GM19468 (cell line): ENCODE measurements around the gene RNGTT.

ENCODE experiments used
- ATAC-seq: cut with Tn5 transposase; IDR thresholded peaks from one replicate; pipeline ENCODE4 v1.9.1; 2021; ENCODE audit warnings: mild to moderate bottlenecking, moderate library complexity, moderate number of reproducible peaks; ENCODE audit not compliant: unreplicated experiment; ENCODE audit errors: extremely low read depth

RNGTT gene

DNA sequence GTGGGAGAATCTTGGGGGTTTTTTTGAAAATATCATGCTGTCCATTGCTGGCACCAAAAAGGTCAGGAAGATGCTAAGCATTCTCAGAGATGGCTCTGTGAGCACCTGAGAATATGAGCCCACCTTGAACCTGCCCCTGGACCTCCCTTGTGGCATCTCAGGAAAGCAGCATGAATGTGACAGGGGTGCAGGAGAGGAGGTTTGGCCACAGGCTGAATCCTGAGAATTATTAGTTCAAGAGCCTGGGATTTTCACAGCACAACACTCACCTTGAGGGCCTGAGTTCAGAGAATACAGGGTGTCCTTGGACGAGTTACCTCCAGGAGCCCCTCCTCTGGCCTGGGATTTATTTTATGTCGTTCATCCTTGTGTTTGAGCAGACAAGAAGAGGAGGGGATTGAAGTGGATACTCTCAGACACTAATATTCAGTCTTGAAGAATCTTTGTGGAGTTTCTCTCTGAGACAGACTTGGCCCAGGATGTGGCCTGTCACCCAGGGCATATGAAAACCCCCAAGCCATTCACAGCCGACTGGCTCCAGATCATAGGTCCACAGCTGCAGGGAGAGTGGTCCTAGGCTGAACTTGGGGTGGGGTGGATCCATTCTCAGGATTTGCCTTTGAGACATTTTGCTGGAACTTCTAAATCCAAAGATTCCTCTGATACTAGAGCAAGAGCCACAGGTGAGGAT lies 390.8 kb downstream of the RNGTT start:
- ATAC-seq = no peak

DNA sequence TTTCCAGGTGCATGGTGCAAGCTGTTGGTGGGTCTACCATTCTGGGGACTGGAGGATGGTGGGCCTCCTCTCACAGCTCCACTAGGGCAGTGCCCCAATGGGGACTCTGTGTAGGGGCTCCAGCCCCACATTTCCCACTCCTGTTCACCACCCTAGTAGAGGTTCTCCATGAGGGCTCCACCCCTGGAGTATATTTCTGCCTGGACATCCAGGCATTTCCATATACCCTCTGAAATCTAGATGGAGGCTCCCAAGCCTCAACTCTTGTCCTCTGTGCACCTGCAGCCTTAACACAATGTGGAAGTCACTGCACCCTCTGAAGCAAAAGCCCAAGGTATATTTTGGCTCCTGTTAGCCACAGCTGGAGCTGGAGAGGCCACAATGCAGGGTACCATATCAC lies 393.5 kb downstream of the RNGTT start:
- ATAC-seq = no peak

DNA sequence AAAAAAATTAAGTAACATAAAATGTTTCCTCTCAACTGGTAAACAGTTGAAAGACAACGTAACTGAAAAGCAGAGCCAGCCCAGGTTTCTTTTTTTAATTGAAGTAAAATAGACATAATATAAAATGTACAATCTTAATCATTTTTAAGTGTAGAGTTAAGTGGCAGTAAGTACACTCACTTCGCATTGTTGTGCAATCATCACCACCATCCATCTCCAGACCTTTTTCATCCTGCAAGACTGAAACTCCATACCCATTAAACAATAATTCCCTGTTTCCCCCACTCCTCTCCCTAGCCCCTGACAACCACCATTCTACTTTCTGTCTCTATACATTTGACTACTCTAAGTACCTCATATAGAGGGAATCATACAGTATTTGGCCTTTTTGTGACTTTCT lies 395.7 kb downstream of the RNGTT start:
- no peak for ATAC-seq

DNA sequence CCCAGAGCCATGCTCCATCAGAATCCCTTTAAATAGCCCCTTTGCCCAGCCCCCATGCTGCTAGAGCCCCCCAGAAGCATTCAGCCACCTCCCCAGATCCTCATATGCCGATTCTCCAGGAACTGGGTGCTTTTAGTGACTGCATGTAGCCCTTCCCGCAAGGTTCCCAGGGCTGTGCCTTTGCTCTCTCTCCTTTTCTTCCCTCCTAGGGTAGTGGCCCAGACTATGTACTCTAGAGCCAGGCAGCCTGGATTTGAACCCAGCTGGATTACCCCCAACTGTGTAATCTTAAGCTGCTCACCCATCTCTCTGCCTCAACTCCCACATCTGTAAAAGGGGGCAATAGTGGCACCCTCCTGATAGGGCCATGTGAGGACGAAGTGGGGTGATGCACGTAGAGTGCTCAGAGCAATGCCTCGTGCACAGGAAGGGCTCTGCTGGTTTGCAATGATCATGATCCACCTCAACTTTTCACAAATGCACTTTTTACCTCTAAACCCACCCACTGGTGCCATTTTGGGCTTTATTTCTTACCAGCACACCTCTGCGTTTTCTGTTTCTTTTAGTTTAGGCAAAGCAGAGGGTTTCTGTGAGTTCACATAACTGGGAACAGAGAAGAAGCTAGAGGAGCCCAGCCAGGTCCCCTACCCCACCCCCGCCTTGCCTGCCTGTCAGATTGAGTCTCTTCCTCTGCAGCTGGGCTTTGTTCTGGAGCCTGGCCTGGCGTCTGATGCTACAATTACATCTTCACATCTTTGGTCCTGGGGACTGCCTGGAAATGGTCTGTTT lies 396.5 kb downstream of the RNGTT start:
- no peak for ATAC-seq

DNA sequence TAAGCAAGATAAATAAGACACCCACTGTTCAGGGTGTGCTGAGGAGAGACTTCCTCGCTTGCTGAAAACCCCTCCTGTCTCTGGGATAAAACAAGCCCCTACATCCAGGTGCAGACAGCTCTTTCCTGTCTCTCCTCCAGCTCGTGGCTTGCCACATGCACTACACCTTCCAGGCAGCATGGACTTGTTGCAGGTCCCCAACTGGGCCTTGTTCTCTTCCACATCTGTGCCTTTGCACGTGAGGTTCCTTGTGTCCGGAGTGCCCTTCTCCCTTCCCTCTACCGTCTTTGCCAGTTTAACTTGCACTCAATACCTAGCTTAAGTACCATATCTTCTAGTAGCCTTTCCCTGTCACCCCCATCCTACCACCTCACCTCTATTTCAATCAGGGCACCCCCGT lies 397.6 kb downstream of the RNGTT start:
- no peak for ATAC-seq

DNA sequence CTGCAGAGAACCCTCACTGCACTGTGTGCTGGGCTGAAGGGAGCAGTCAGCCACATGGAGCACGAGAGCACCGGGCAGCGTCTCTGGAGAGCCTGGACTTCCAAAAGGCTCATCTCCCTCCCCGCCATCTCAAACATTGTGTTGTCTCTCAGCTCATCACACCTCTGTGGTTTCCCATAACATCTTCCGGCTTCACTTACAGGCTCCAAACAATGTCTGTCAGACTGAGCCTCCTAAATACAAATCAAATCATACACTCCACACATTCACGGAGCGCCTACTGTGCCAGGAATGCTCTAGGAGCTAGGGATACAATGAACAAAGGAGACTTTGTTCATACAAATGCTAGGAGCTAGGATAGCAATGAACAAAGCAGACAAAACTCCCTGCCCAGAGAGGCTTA lies 398.0 kb downstream of the RNGTT start:
- ATAC-seq = no peak

DNA sequence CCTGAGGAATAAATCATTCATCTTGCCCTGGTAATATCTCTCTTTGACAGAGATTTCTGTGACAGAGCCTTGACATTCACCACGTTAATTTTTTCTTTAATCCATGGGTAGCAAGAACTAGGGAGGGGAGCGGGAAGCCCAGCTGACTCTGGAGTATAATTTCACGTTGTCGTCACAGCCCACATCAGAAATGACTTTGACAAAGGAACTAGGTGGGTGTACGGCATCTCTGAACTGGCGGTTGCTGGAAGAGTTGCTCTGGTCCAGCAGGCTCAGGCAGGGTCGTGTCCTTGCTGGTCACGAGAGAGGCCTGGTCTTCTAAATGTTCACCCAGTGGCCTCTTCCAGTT lies 400.2 kb downstream of the RNGTT start:
- no peak for ATAC-seq

DNA sequence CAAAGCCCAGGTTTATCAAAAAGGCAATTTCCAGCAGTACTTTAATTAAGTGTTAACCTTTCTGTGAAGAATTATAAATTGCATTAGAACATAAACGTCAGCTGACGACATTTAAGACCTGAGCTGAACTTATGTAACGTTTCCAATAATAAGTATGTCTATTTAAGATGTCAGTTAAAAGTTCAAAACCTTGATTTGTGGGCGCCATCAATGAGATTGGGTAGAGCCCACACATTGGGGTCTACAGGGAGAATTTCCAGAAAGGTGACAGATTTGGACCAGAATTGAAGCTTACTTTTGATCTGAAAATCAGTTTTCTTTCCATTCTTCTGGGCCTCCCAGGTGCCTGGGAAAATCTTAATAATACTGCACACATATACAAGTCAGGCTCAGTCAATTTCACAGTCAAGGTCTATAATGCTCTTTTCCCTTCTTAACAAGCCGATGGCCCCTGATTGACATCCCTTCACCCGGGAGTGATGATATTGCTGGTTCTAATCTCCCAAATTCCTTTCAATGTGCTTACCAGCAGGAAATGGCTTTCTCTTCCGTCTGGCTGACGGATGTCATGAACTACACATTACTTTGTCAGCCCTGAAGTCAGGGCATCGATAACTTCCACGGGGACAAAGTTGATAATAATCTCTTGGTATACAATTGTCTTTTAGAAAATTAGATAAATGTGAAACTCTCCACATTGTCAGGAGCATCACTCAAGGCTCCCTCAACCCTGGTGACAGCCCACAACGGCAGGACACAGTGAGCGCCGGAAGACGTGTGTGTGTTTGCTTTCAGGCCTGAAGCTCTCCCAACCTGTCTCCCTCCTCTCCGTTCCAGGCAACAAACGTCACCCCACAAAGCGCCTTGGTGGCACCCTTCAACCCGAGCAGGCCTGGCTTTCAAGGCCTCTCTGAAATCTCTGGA lies 400.8 kb downstream of the RNGTT start:
- no peak for ATAC-seq

DNA sequence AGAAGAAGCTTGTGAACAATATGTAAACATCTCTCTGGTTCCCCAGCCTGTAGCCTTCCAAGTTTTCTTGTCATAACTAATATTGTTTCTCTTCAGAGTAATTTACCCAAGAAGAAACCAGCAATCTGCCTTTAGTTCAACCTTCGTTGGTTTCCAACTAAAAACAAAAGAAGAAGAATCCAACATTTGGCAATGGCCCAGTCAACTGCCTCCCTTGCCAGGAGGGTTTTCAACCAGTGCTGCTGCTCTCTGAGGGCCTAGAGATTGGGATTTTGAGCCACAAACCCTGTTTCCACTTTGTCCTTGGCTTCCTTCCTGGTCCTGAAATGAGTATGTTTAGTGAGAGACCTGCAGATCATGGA lies 401.5 kb downstream of the RNGTT start:
- ATAC-seq = no peak

DNA sequence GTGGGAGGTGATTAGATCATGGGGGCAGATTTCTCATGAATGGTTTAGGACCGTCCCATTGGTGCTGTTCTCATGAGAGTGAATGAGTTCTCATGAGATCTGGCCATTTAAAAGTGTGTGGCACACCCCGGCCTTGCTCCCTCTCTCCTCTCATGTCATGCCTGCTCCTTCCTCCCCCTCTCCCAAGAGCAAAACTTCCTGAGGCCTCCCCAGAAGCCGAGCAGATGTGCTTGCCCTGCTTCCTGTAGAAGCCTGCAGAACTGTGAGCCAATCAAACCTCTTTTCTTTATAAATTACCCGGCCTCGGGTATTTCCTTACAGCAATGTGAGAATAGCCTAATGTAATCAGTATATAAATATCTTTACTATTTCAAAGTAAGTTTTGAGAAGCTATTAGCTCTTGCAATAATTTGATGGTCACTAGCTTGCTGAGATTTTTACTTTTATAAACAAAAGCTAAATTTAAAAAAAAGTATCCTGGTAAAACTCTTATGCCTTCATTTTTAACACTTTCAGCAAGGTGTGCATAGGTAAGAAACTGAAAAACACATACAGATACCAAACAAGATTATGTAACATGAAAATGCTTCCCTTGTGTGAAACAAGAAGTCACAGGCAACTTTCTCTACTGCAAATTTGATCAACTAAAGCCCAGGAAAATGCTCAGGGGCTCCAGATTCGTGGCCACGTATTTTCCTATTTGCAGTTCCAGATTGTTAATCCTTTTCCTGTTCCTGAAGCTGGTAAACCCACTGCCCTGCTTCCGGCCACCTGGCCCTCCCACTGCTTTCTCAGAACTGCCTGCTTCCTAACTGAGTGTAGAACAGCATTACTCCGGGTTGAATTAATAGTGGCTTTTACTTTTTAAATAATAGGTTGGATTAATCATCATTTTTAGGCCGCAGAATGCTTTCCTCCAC lies 402.1 kb downstream of the RNGTT start:
- ATAC-seq = no peak
